ENCODE measurements around the gene NUMBL.

GRCh38 chr19:40705362-40705651 is 14.9 kb upstream of the NUMBL start:
- no peak for TF ChIP-seq POLR2A (IDR thresholded peaks at IDR 0.05)
- TF ChIP-seq CTCF (IDR thresholded peaks at IDR 0.05), result no peak
